HG02870 (cell line): ENCODE data around the gene HIF3A.
"Not testable (repeated sequence)": the region's sequence is repeated elsewhere in the genome, so short reads cannot be mapped to it uniquely, and the experiment has no call there.

Source experiments
- ATAC-seq: cut with Tn5 transposase; IDR thresholded peaks from one replicate; pipeline ENCODE4 v1.9.1; 2021; ENCODE audit warnings: mild to moderate bottlenecking, moderate library complexity; ENCODE audit not compliant: unreplicated experiment

The HIF3A gene

GRCh38 chr19:46296722-46297461 lies at the start of gene HIF3A:
Gene HIF3A, plus strand, starts transcription at chr19:46297042. Its CDS starts 35 bp downstream, at chr19:46297077.
- ATAC-seq: no peak

- no peak for ATAC-seq
Observed at GRCh38 chr19:46250076-46250735, 46.6 kb upstream of the HIF3A start.

- no peak for ATAC-seq
Observed at GRCh38 chr19:46251416-46251815, 45.4 kb upstream of the HIF3A start.

- no peak for ATAC-seq
Observed at GRCh38 chr19:46254776-46255175, 42.1 kb upstream of the HIF3A start.

- ATAC-seq: no peak
Observed at GRCh38 chr19:46256855-46257254, 40.0 kb upstream of the HIF3A start.

GRCh38 chr19:46261501-46261900 lies 35.3 kb upstream of the HIF3A start:
- not testable (repeated sequence) for ATAC-seq

GRCh38 chr19:46262684-46263296 lies 34.1 kb upstream of the HIF3A start:
- ATAC-seq: peak; percentile 71

- ATAC-seq: not testable (repeated sequence)
Observed at GRCh38 chr19:46264801-46265200, 32.0 kb upstream of the HIF3A start.

- no peak for ATAC-seq
Observed at GRCh38 chr19:46265217-46265828, 31.5 kb upstream of the HIF3A start.

- ATAC-seq: no peak
Observed at GRCh38 chr19:46269101-46269500, 27.7 kb upstream of the HIF3A start.

GRCh38 chr19:46270521-46271256 lies 26.2 kb upstream of the HIF3A start:
- ATAC-seq: no peak

GRCh38 chr19:46271481-46272197 lies 25.2 kb upstream of the HIF3A start:
- no peak for ATAC-seq

GRCh38 chr19:46273931-46274330 lies 22.9 kb upstream of the HIF3A start:
- not testable (repeated sequence) for ATAC-seq

GRCh38 chr19:46279177-46279576 lies 17.7 kb upstream of the HIF3A start:
- no peak for ATAC-seq

- ATAC-seq: no peak
Observed at GRCh38 chr19:46283771-46284170, 13.1 kb upstream of the HIF3A start.

- no peak for ATAC-seq
Observed at GRCh38 chr19:46284635-46285034, 12.2 kb upstream of the HIF3A start.

- no peak for ATAC-seq
Observed at GRCh38 chr19:46287585-46287984, 9.3 kb upstream of the HIF3A start.

GRCh38 chr19:46288896-46289588 lies 7.8 kb upstream of the HIF3A start:
- no peak for ATAC-seq

- ATAC-seq: no peak
Observed at GRCh38 chr19:46289724-46290619, 6.9 kb upstream of the HIF3A start.
